ENCODE measurements around the gene COPS9. TPM values are rescaled to one million over a fixed set of nuclear protein-coding genes. Genes with fewer than 3 reads are reported as not detected.

Gene COPS9
- total RNA-seq, 2 donors from 2014 or later, result 57.4 to 151 TPM

DNA sequence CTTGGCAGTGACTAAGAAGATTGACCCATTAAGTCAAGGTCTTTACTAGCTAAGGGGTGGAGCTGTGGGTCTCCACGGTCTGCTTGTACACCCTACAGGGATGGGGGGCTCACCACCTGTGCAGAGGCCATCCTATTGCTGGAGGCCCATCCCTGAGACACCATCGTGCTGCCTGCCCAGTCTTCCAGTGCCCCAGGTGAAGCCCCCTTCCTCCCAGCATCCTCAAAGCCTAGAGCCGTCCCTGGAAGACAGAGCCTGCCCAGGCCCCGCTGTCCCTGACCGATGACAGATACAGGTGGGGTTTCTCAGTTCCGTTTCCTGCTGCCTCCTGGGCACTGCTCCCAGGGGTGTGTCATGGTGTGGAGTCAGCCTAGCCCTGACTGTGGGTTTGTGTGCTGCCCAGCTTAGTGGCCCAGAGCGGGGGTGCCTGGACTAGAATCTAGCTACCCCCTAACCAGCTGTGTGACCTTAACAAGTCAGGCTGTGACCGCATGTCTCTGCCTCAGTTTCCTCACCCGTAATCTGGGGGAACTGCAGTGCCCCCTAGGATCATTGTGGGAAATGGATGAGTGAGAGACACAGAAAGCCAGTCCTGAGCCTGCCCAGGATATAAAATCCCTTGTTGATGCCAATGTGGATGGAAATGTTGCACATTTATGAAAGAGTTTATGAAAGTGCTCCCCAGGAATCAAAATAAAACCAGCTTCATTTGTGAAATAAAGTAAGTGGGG is 2.3 kb upstream of the COPS9 start:
- Mint-ChIP-seq H3K27me3 (no peaks in the 10 kb centered on the region), H3K4me1 (peaks cover 10% of the 10 kb centered on the region), H3K9me3 (no peaks in the 10 kb centered on the region), H3K4me3 (peak overlapping the region; percentile 97), H3K36me3 (ENCODE audit: low read depth) (peaks cover 19% of the 10 kb centered on the region), H3K27ac (no peak overlapping the region)
- ATAC-seq (replicated peaks), result no peak

- Mint-ChIP-seq H3K27ac (peak overlapping the region; percentile 8), H3K9me3 (no peaks in the 10 kb centered on the region), H3K27me3 (no peaks in the 10 kb centered on the region), H3K36me3 (ENCODE audit: low read depth) (peaks cover 26% of the 10 kb centered on the region), H3K4me3 (peak overlapping the region; percentile 97), H3K4me1 (peaks cover 10% of the 10 kb centered on the region)
- ATAC-seq (replicated peaks), result no peak
Observed at GRCh38 chr2:240137596-240138253, 1.6 kb upstream of the COPS9 start.

DNA sequence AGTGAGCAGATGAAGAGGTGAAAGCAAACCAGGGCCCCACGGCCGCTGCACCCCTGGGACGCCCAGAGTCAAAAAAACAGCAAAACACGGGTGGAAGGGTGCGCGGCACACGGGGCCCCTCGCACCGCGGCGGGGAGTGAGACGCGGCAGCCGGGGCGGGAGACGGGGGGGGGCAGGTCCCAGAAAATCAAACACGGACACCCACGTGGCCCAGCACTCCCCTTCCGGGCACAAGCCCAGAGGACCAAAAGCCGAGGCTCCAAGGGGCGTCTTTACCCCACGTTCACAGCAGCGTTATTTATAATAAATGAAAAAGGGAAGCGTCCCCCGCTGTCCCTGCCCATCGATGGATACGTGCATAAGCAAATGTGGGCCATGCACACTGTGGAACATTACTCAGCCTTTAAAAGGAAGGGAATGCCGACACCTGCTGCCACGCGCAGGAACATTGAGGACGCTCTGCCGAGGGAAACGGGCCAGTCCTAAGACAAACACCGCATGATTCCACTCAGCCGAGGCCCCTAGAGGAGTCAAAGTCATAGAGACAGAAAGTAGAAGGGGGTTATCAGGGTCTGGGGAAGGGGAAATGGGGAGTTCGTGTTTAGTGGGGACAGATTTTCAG is 677 bp upstream of the COPS9 start:
- Mint-ChIP-seq H3K9me3 (no peaks in the 10 kb centered on the region), H3K27ac (peak overlapping the region; percentile 97), H3K27me3 (no peaks in the 10 kb centered on the region), H3K4me3 (peak overlapping the region; percentile 97), H3K36me3 (ENCODE audit: low read depth) (peaks cover 36% of the 10 kb centered on the region), H3K4me1 (peaks cover 10% of the 10 kb centered on the region)
- peak; percentile 32 for ATAC-seq (replicated peaks)

DNA sequence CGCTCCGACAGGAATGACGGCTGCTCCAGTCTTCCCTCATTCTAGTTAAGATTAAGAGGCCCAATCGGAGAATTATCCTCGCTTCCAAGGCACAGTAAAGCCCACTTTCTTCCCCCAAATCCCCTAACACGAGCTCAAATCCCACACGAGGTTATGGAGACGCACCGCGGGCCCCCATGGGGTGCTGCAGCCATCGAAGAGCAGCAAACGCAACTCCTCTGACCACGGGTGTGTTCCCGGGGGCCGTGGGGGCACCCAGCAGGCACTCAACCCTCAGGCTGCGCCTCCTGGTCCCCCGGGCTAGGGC is 446 bp downstream of the COPS9 start:
- peaks cover 10% of the 10 kb centered on the region for H3K4me1 Mint-ChIP-seq
- H3K4me3 Mint-ChIP-seq, result peak overlapping the region; percentile 97
- H3K36me3 Mint-ChIP-seq (ENCODE audit: low read depth), result peaks cover 47% of the 10 kb centered on the region
- peak; percentile 20 for ATAC-seq (replicated peaks)
- no peaks in the 10 kb centered on the region for H3K9me3 Mint-ChIP-seq
- H3K27ac Mint-ChIP-seq, result peak overlapping the region; percentile 97
- no peaks in the 10 kb centered on the region for H3K27me3 Mint-ChIP-seq

DNA sequence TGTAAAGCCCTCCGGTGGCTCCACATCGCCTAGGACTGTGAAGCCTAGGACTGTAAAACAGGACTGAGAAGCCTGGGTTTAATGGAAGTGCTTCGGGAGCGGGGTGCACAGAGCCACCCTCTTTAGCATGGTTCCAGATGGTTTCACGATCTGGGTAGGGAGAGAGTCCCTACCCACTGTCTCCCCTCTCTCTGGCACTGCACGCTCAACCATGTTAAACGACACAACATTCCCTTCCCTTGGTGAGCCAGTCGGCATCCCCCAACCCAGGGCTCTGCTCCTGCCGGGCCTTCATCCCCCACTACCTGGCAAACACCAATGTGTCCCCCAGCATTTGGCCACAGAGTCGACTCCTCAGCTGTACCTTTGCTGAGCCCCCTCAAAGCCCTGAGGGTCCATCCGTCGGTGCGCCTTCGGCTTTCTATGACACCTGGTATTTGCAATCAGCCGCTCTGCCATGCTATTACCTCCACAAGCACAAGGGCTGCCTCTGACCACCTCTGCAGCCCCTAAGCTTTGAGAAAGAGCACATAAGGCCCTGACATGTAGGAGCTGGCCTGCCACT is 1.1 kb downstream of the COPS9 start:
- no peak for ATAC-seq (replicated peaks)
- H3K27me3 Mint-ChIP-seq, result no peaks in the 10 kb centered on the region
- peaks cover 53% of the 10 kb centered on the region for H3K36me3 Mint-ChIP-seq (ENCODE audit: low read depth)
- H3K4me1 Mint-ChIP-seq, result peaks cover 10% of the 10 kb centered on the region
- peak overlapping the region; percentile 97 for H3K4me3 Mint-ChIP-seq
- H3K27ac Mint-ChIP-seq, result peak overlapping the region; percentile 97
- no peaks in the 10 kb centered on the region for H3K9me3 Mint-ChIP-seq

DNA sequence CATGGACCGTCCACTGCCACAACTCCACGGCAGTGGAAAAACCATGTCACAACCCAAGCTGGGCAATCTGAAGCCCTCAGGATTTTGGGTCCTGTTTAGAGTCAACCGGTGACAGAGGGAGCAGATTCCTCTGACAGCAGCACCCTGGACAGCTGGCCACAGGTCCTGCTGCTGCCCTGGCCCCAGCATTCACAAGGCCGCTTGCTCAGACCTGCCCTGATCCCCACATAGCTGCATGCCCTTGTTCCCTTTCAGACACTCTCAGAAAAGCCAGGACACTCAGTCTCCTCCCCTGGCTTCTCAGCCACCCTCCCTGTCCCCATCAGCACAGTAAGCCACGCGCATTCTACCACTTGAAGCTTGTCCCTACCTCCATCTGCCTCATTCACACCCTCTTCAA is 1.6 kb downstream of the COPS9 start:
- Mint-ChIP-seq H3K36me3 (ENCODE audit: low read depth) (peaks cover 59% of the 10 kb centered on the region), H3K4me3 (peak overlapping the region; percentile 97), H3K27me3 (no peaks in the 10 kb centered on the region), H3K27ac (peak overlapping the region; percentile 97), H3K9me3 (no peaks in the 10 kb centered on the region), H3K4me1 (peaks cover 10% of the 10 kb centered on the region)
- ATAC-seq (replicated peaks), result no peak

- Mint-ChIP-seq H3K4me3 (no peak overlapping the region), H3K27ac (no peak overlapping the region), H3K9me3 (no peaks in the 10 kb centered on the region), H3K36me3 (ENCODE audit: low read depth) (peaks cover 69% of the 10 kb centered on the region), H3K27me3 (no peaks in the 10 kb centered on the region), H3K4me1 (peaks cover 10% of the 10 kb centered on the region)
- no peak for ATAC-seq (replicated peaks)
Observed at GRCh38 chr2:240133401-240133800, 2.7 kb downstream of the COPS9 start.

- H3K27me3 Mint-ChIP-seq, result no peaks in the 10 kb centered on the region
- H3K36me3 Mint-ChIP-seq (ENCODE audit: low read depth), result peaks cover 77% of the 10 kb centered on the region
- H3K9me3 Mint-ChIP-seq, result no peaks in the 10 kb centered on the region
- peaks cover 10% of the 10 kb centered on the region for H3K4me1 Mint-ChIP-seq
- H3K27ac Mint-ChIP-seq, result no peak overlapping the region
- ATAC-seq (replicated peaks), result no peak
- no peak overlapping the region for H3K4me3 Mint-ChIP-seq
Observed at GRCh38 chr2:240132651-240132980, 3.5 kb downstream of the COPS9 start.

GRCh38 chr2:240131941-240132650 is 4.0 kb downstream of the COPS9 start:
- Mint-ChIP-seq H3K36me3 (ENCODE audit: low read depth) (peaks cover 82% of the 10 kb centered on the region), H3K27me3 (no peaks in the 10 kb centered on the region), H3K9me3 (no peaks in the 10 kb centered on the region), H3K4me1 (peaks cover 10% of the 10 kb centered on the region), H3K27ac (no peak overlapping the region), H3K4me3 (no peak overlapping the region)
- no peak for ATAC-seq (replicated peaks)

- H3K36me3 Mint-ChIP-seq (ENCODE audit: low read depth), result peaks cover 83% of the 10 kb centered on the region
- H3K9me3 Mint-ChIP-seq, result no peaks in the 10 kb centered on the region
- H3K27ac Mint-ChIP-seq, result no peak overlapping the region
- H3K27me3 Mint-ChIP-seq, result no peaks in the 10 kb centered on the region
- ATAC-seq (replicated peaks), result no peak
- H3K4me3 Mint-ChIP-seq, result no peak overlapping the region
- H3K4me1 Mint-ChIP-seq, result peaks cover 10% of the 10 kb centered on the region
Observed at GRCh38 chr2:240131296-240131695, 4.8 kb downstream of the COPS9 start.

GRCh38 chr2:240130393-240131195 is 5.5 kb downstream of the COPS9 start:
- Mint-ChIP-seq H3K9me3 (no peaks in the 10 kb centered on the region), H3K27me3 (no peaks in the 10 kb centered on the region), H3K4me3 (no peak overlapping the region), H3K36me3 (ENCODE audit: low read depth) (peaks cover 82% of the 10 kb centered on the region), H3K27ac (no peak overlapping the region), H3K4me1 (peaks cover 9% of the 10 kb centered on the region)
- ATAC-seq (replicated peaks), result no peak

GRCh38 chr2:240129731-240130392 is 6.2 kb downstream of the COPS9 start:
- Mint-ChIP-seq H3K36me3 (ENCODE audit: low read depth) (peaks cover 75% of the 10 kb centered on the region), H3K4me1 (peaks cover 2% of the 10 kb centered on the region), H3K27me3 (no peaks in the 10 kb centered on the region), H3K27ac (no peak overlapping the region), H3K4me3 (no peak overlapping the region), H3K9me3 (no peaks in the 10 kb centered on the region)
- ATAC-seq (replicated peaks), result no peak

GRCh38 chr2:240129311-240129710 is 6.8 kb downstream of the COPS9 start:
- Mint-ChIP-seq H3K4me1 (no peaks in the 10 kb centered on the region), H3K9me3 (no peaks in the 10 kb centered on the region), H3K36me3 (ENCODE audit: low read depth) (peaks cover 73% of the 10 kb centered on the region)

More at GRCh38 chr2:240129311-240129710, 6.8 kb downstream of the COPS9 start:
- Mint-ChIP-seq H3K27me3 (no peaks in the 10 kb centered on the region), H3K27ac (no peak overlapping the region), H3K4me3 (no peak overlapping the region)
- ATAC-seq (replicated peaks), result no peak
